ENCODE results near the gene TRHDE. TPM values are rescaled to one million over a fixed set of nuclear protein-coding genes. Genes with fewer than 3 reads are reported as not detected.

TRHDE gene
- total and polyA plus RNA-seq, 2 donors (not counting 3 experiments of a cell fraction or from before 2014, with no cell fraction given): not detected

DNA sequence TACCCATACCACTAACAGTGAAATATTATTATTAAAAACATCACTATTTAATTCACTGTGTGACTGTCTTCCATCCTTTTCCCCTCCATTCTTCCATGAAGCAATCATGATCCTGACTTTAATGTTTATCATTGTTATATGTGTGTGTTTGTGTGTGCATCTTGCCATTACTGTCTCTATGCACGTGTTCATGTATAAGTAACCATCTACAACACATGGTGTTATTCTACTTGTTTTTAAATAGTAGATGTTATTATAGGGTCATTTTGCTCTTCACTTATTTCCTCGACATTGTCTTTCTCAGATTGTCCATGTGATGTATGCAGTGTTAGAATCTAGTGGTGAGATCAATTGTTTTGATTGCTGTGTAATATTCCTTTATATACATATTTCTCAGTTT, 195.8 kb downstream of the TRHDE start:
- H3K4me2 ChIP-seq (ENCODE audit: insufficient read depth, low read length): no peak overlapping the region
- no peaks in the 10 kb centered on the region for H3K79me2 ChIP-seq (ENCODE audit: control insufficient read depth, insufficient read depth, low read length)
- TF ChIP-seq, protein P1, sequence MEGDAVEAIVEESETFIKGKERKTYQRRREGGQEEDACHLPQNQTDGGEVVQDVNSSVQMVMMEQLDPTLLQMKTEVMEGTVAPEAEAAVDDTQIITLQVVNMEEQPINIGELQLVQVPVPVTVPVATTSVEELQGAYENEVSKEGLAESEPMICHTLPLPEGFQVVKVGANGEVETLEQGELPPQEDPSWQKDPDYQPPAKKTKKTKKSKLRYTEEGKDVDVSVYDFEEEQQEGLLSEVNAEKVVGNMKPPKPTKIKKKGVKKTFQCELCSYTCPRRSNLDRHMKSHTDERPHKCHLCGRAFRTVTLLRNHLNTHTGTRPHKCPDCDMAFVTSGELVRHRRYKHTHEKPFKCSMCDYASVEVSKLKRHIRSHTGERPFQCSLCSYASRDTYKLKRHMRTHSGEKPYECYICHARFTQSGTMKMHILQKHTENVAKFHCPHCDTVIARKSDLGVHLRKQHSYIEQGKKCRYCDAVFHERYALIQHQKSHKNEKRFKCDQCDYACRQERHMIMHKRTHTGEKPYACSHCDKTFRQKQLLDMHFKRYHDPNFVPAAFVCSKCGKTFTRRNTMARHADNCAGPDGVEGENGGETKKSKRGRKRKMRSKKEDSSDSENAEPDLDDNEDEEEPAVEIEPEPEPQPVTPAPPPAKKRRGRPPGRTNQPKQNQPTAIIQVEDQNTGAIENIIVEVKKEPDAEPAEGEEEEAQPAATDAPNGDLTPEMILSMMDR (IDR thresholded peaks at IDR 0.05; ENCODE audit: extremely low read depth in 1 of 2, insufficient read depth in 1 of 2, low read depth in 1 of 2, low read length in 2 of 2): no peak
- no peak for TF ChIP-seq MYC (IDR thresholded peaks at IDR 0.05; ENCODE audit: low read depth, low read length)
- TF ChIP-seq EZH2 (IDR thresholded peaks at IDR 0.05; ENCODE audit: borderline replicate concordance, low read depth, low read length, severe bottlenecking): no peak
- TF ChIP-seq FOS (IDR thresholded peaks at IDR 0.05; ENCODE audit: borderline replicate concordance, insufficient read depth, low read length): no peak
- TF ChIP-seq, protein P2, sequence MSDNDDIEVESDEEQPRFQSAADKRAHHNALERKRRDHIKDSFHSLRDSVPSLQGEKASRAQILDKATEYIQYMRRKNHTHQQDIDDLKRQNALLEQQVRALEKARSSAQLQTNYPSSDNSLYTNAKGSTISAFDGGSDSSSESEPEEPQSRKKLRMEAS (IDR thresholded peaks at IDR 0.05; ENCODE audit: insufficient read depth, insufficient read length): no peak
- no peak for TF ChIP-seq JUN (IDR thresholded peaks at IDR 0.05; ENCODE audit: borderline replicate concordance, insufficient read depth, insufficient read length, low read depth)
- TF ChIP-seq GATA2 (IDR thresholded peaks at IDR 0.05; ENCODE audit: insufficient read depth, insufficient read length, low read depth, low read length): no peak
- no peak for TF ChIP-seq POLR2A (IDR thresholded peaks at IDR 0.05; ENCODE audit: low read depth, low read length)
- no peak for TF ChIP-seq POLR2AphosphoS5 (IDR thresholded peaks at IDR 0.05; ENCODE audit: insufficient read depth, low read depth, low read length)
- no peaks in the 10 kb centered on the region for H3K36me3 ChIP-seq (ENCODE audit: control insufficient read depth in 2 of 2, extremely low read depth in 1 of 2, insufficient read depth in 2 of 2, low read length in 2 of 2)
- no peak overlapping the region for H3K9ac ChIP-seq (replicated peaks; ENCODE audit: extremely low read depth, insufficient read depth, low read length)
- intact Hi-C loops (cut with micrococcal nuclease): no loop called here
- H2AFZ ChIP-seq (ENCODE audit: low read depth, low read length): no peak overlapping the region
- H3K4me3 ChIP-seq (replicated peaks in 1 of 3; ENCODE audit: insufficient read depth in 1 of 3, low read depth in 1 of 3, low read length in 3 of 3): no peak overlapping the region
- FAIRE-seq: no peak
- no peaks in the 10 kb centered on the region for H4K20me1 ChIP-seq (replicated peaks; ENCODE audit: control insufficient read depth, extremely low read depth, insufficient read depth, low read length)
- dilution Hi-C loops (cut with MboI; ENCODE audit: extremely low pct_ligation_motif_present, low sequenced_read_pairs): no loop called here
- H3K4me1 ChIP-seq (ENCODE audit: control insufficient read depth, extremely low read depth, insufficient read depth, low read length): no peaks in the 10 kb centered on the region
- no peaks in the 10 kb centered on the region for H3K27me3 ChIP-seq (ENCODE audit: control insufficient read depth in 2 of 2, insufficient read depth in 2 of 2, low read length in 2 of 2)
- ChIA-PET POLR2A (no interaction called here), CTCF (no interaction called here)
- no peaks in the 10 kb centered on the region for H3K9me1 ChIP-seq (replicated peaks; ENCODE audit: control insufficient read depth, extremely low read depth, insufficient read depth, low read length)
- no peak overlapping the region for H3K27ac ChIP-seq (ENCODE audit: insufficient read depth, low read depth, low read length)
- DNase-seq (ENCODE audit: low read depth, low spot score): no peak
- no TSS peak for BruUV-seq (replicated peaks)
- peaks cover 4% of the 10 kb centered on the region for H3K9me3 ChIP-seq (replicated peaks; ENCODE audit: control insufficient read depth, insufficient read depth, low read length)
